ENCODE results near the gene VAV3.

DNA sequence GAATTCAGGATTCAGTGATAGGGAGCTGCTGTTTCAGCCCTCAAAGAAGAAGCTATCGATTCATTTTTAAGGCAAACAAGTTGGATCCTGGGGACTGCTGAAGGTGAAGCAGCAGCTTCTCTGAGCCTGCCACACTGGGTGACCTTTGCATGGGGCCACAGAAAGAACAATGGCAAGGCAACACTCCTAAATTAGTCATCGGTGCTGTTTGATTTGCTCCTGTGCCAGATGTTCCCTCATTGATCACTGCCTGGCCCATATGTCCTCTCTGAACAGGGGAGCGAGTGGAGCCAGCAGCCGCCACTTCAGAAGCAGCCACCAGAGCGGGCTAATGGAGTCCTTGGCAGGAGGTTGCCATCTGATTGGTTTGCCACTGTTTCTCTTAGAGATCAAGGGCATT lies 432.7 kb downstream of the VAV3 start:
- TF ChIP-seq, protein P1, sequence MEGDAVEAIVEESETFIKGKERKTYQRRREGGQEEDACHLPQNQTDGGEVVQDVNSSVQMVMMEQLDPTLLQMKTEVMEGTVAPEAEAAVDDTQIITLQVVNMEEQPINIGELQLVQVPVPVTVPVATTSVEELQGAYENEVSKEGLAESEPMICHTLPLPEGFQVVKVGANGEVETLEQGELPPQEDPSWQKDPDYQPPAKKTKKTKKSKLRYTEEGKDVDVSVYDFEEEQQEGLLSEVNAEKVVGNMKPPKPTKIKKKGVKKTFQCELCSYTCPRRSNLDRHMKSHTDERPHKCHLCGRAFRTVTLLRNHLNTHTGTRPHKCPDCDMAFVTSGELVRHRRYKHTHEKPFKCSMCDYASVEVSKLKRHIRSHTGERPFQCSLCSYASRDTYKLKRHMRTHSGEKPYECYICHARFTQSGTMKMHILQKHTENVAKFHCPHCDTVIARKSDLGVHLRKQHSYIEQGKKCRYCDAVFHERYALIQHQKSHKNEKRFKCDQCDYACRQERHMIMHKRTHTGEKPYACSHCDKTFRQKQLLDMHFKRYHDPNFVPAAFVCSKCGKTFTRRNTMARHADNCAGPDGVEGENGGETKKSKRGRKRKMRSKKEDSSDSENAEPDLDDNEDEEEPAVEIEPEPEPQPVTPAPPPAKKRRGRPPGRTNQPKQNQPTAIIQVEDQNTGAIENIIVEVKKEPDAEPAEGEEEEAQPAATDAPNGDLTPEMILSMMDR (IDR thresholded peaks at IDR 0.05): no peak
- no peak for TF ChIP-seq POLR2A (IDR thresholded peaks at IDR 0.05)
